Measurements from ENCODE around the gene FCN1.

- TF ChIP-seq EZH2 (IDR thresholded peaks at IDR 0.05) (no peak), POLR2AphosphoS5 (IDR thresholded peaks at IDR 0.05; ENCODE audit: borderline replicate concordance, low read depth, low read length) (no peak), FOXP2 (optimal IDR thresholded peaks at IDR 0.05; ENCODE audit: control extremely low read depth, extremely low read length, insufficient read depth) (no peak)
Measured at GRCh38 chr9:134889386-134890154, 28.1 kb downstream of the FCN1 start.

Data from SK-N-MC (cell line).